ACC112 (cell line): ENCODE data around the gene DDX49.

Source experiments
- H2AFZ ChIP-seq: fragments of 200-600 bp; sonication (generic); one replicate; pipeline ENCODE4 v1.6.0; 2017; ENCODE audit warnings: antibody characterized with exemption, low read length; ENCODE audit not compliant: unreplicated experiment
- H3K27ac ChIP-seq: fragments of 200-600 bp; sonication (generic); 2 replicates; pipeline ENCODE4 v1.5.1; 2014; ENCODE audit warnings: low read depth, mild to moderate bottlenecking, antibody characterized with exemption, low read length, moderate library complexity
- H3K27me3 ChIP-seq: fragments of 200-600 bp; sonication (generic); 2 replicates; pipeline ENCODE4 v1.6.1; 2014; ENCODE audit warnings: mild to moderate bottlenecking, antibody characterized with exemption, low read length, moderate library complexity, mixed read lengths; ENCODE audit not compliant: insufficient read depth
- H3K36me3 ChIP-seq: fragments of 200-600 bp; sonication (generic); 2 replicates; pipeline ENCODE4 v1.6.1; 2016; ENCODE audit warnings: mild to moderate bottlenecking, antibody characterized with exemption, low read length, moderate library complexity, mixed read lengths; ENCODE audit not compliant: insufficient read depth
- H3K4me1 ChIP-seq: fragments of 200-600 bp; sonication (generic); one replicate; pipeline ENCODE4 v1.6.1; 2016; ENCODE audit warnings: low read length, mixed read lengths; ENCODE audit not compliant: insufficient read depth, unreplicated experiment, control insufficient read depth
- H3K4me3 ChIP-seq: fragments of 200-600 bp; sonication (generic); 2 replicates; pipeline ENCODE4 v1.5.1; 2014; ENCODE audit warnings: mild to moderate bottlenecking, low read depth, low read length
- H3K79me2 ChIP-seq: fragments of 200-600 bp; sonication (generic); one replicate; pipeline ENCODE4 v1.6.0; 2016; ENCODE audit warnings: low read length; ENCODE audit not compliant: control insufficient read depth, unreplicated experiment, insufficient read depth

Gene DDX49

DNA sequence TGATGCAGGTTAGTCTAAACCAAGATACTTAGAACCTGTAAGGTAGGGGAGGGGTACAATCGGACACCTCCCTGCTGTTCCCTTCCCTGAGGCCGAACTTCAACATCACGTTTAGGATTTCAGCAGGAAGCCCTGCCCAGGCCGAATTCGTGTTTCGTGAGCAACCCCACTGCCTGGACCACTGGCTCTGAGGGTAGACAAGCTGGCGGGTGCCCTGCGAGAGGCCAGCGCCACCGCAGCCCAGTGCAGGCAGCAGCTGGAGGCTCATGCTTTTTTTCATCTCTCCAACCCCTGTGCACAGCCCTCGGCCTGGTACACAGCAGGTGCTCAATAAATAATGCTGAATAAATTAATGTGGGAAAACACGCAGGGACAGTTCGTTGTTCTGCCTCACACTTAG is 13.8 kb downstream of the DDX49 start:
- Histone ChIP-seq H3K79me2 (peaks cover 2% of the 10 kb centered on the region), H2AFZ (no peak overlapping the region), H3K36me3 (no peaks in the 10 kb centered on the region), H3K27ac (no peak overlapping the region), H3K4me1 (no peaks in the 10 kb centered on the region), H3K27me3 (no peaks in the 10 kb centered on the region), H3K4me3 (no peak overlapping the region)

DNA sequence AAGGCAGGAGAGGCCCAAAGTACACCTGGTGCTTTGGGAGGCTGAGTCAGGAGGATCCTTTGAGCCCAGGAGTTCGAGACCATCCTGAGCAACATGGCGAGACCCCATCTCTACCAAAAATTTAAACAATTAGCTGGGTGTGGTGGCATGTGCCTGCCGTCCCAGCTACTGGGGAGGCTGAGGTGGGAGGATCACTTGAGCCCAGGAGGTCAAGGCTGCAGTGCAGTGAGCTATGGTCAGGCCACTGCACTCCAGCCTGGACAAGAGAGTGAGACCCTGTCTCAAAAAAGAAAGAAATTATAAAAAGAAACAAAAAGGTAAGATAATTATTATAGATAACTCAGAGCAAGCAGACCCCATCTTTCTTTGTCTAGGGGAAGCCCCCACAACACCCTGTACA is 19.6 kb downstream of the DDX49 start:
- Histone ChIP-seq H3K79me2 (peaks cover 20% of the 10 kb centered on the region), H3K4me3 (peak overlapping the region; percentile 93), H2AFZ (no peak overlapping the region), H3K27me3 (no peaks in the 10 kb centered on the region), H3K4me1 (no peaks in the 10 kb centered on the region), H3K27ac (no peak overlapping the region), H3K36me3 (no peaks in the 10 kb centered on the region)

GRCh38 chr19:18939922-18940768 is 20.6 kb downstream of the DDX49 start:
- peak overlapping the region; percentile 93 for H3K4me3 ChIP-seq
- H3K27me3 ChIP-seq: no peaks in the 10 kb centered on the region
- no peaks in the 10 kb centered on the region for H3K4me1 ChIP-seq
- peaks cover 20% of the 10 kb centered on the region for H3K79me2 ChIP-seq
- H3K27ac ChIP-seq: no peak overlapping the region; the same call in 1 of the 2 replicates
- no peaks in the 10 kb centered on the region for H3K36me3 ChIP-seq
- no peak overlapping the region for H2AFZ ChIP-seq

GRCh38 chr19:18940769-18941627 is 21.5 kb downstream of the DDX49 start, which contains the start of gene HOMER3:
Gene HOMER3, minus strand, starts transcription at chr19:18941217. Its CDS starts 2,235 bp downstream, at chr19:18938982.
- Histone ChIP-seq H3K36me3 (no peaks in the 10 kb centered on the region), H3K4me1 (no peaks in the 10 kb centered on the region), H2AFZ (peak within 1 kb of the TSS; percentile 50), H3K27me3 (no peaks in the 10 kb centered on the region), H3K27ac (no peak within 1 kb of the TSS; the same call in 1 of the 2 replicates), H3K4me3 (peak within 1 kb of the TSS; percentile 93), H3K79me2 (peaks cover 20% of the 10 kb centered on the region)

DNA sequence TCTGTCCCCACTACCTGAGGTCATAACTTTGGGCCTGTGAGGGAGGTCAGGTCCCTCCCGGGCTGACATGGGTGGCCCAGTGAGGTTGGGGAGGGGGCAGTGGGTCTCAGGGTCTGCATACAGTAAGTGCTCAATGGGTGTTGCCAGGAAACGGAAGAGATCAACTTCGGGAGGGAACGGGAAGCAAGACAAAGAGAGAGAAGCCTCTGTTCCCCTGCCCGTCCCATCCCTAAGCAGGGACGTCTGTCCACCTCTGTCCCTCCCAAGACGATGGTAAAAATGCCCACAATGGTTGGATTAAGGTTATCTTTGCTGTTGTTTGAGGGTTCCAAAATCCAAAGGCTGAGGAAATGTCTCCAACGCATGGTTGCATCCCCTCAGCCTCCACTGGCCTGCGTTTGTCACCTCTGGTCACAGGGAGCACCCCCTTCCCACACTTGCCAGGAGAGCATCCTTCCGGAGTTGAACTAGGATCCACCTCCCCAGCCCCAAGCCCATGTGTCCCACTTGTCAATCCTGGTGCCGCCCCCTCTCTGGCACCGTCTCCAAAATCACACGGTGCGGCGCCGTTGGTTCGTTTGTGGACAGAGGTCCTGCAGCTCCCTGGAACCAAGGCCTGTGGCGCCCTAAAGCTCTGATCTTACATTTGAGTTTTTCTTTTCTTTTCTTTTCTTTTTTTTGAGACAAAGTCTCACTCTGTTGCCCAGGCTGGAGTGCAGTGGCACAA is 22.3 kb downstream of the DDX49 start:
- H3K27me3 ChIP-seq: no peaks in the 10 kb centered on the region
- H3K4me3 ChIP-seq: peak overlapping the region; percentile 64
- no peaks in the 10 kb centered on the region for H3K36me3 ChIP-seq
- no peak overlapping the region for H2AFZ ChIP-seq
- H3K27ac ChIP-seq: no peak overlapping the region
- no peaks in the 10 kb centered on the region for H3K4me1 ChIP-seq
- H3K79me2 ChIP-seq: peaks cover 20% of the 10 kb centered on the region

GRCh38 chr19:18942692-18943091 is 23.2 kb downstream of the DDX49 start:
- Histone ChIP-seq H3K27ac (no peak overlapping the region), H3K4me3 (no peak overlapping the region), H3K27me3 (no peaks in the 10 kb centered on the region), H3K36me3 (no peaks in the 10 kb centered on the region), H3K4me1 (no peaks in the 10 kb centered on the region), H2AFZ (no peak overlapping the region), H3K79me2 (peaks cover 20% of the 10 kb centered on the region)

DNA sequence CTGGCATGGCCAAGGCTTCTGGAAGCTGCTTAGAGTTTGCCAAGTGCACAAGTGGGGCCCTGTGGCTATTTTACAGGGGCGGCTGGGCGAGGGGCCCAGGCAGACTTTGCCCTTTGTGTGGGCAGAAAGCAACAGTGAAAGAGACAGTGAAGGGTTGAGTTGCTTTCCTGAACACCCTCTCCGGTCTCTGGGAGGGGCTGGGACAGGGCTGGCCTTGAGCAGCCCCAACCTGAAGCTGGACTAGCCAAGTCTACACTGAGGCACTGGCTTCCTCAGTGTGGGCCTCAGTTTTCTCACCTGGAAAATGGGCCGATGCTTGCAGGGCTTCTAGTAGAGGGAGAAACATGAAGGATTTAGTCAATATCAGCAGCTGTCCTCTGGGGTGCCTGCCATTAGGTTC is 23.9 kb downstream of the DDX49 start:
- H2AFZ ChIP-seq: no peak overlapping the region
- H3K27me3 ChIP-seq: no peaks in the 10 kb centered on the region
- no peaks in the 10 kb centered on the region for H3K36me3 ChIP-seq
- H3K79me2 ChIP-seq: peaks cover 17% of the 10 kb centered on the region
- no peak overlapping the region for H3K4me3 ChIP-seq
- no peaks in the 10 kb centered on the region for H3K4me1 ChIP-seq
- no peak overlapping the region for H3K27ac ChIP-seq

GRCh38 chr19:18945297-18945696 is 25.8 kb downstream of the DDX49 start:
- no peaks in the 10 kb centered on the region for H3K36me3 ChIP-seq
- no peak overlapping the region for H3K27ac ChIP-seq
- H3K79me2 ChIP-seq: peaks cover 3% of the 10 kb centered on the region
- no peak overlapping the region for H2AFZ ChIP-seq
- no peaks in the 10 kb centered on the region for H3K4me1 ChIP-seq
- H3K27me3 ChIP-seq: no peaks in the 10 kb centered on the region
- no peak overlapping the region for H3K4me3 ChIP-seq

DNA sequence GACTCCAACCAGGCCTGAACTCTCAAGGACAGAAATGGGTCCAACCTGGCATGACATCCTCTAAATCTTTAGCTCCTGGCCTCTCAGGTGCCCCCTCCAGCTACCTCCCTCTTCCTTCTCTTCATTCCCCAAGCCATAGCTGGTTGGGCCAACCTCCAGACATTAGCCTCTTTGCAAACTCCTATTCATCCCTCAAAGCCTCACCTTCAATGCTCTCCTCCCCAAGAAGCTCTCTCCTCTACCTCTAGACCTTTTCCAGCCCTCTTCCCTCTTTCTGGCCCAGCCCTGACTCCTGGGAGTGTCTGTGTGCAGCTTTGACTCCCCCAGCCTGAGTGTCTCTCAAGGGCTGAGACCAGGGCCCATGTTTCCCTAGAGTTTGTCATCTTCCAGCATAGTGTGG is 26.8 kb downstream of the DDX49 start:
- no peak overlapping the region for H3K27ac ChIP-seq

DNA sequence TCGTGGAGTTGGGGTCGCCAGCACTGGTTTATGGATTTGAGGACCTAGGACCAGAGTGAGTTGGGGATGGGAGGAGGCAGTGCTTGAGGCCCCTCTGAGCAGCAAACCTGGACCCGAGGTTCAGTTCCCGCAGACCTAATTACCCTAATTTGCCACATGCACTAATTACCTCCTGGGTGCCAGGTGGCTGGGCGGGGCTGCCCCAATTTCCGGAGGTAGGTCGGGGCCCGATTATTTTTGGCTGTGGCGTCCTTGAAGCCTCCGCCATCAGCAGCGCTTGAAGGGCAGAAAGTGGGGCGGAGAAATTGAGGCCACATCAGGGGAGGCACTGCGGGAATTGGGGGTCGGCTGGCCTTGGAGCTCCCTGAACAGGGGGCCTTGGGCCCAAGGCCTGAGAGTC is 27.4 kb downstream of the DDX49 start:
- no peaks in the 10 kb centered on the region for H3K36me3 ChIP-seq
- no peak overlapping the region for H2AFZ ChIP-seq
- no peak overlapping the region for H3K4me3 ChIP-seq
- H3K27me3 ChIP-seq: no peaks in the 10 kb centered on the region
- H3K27ac ChIP-seq: no peak overlapping the region
- H3K4me1 ChIP-seq: peaks cover 4% of the 10 kb centered on the region
- H3K79me2 ChIP-seq: no peaks in the 10 kb centered on the region

More for the DNA sequence above, 26.8 kb downstream of the DDX49 start:
- Histone ChIP-seq H3K4me1 (peaks cover 2% of the 10 kb centered on the region), H3K36me3 (no peaks in the 10 kb centered on the region), H3K79me2 (no peaks in the 10 kb centered on the region), H2AFZ (no peak overlapping the region), H3K4me3 (no peak overlapping the region), H3K27me3 (no peaks in the 10 kb centered on the region)
